Spinal cord (tissue), 10 donors: ENCODE data around the gene AMDHD2. TPM values are rescaled to one million over a fixed set of nuclear protein-coding genes. Genes with fewer than 3 reads are reported as not detected.
"Not testable (repeated sequence)": the region's sequence is repeated elsewhere in the genome, so short reads cannot be mapped to it uniquely, and the experiment has no call there.

Experiments used
- DNase-seq, 6 donors: peaks; one replicate each; pipeline versions ENCODE4 v3.0.0 to v3.0.0-alpha.2; 2013 to 2015; ENCODE audit warnings: low spot score in 6 of 6, low read depth in 4 of 6
- H3K27ac ChIP-seq: one replicate; pipeline ENCODE4 v1.5.1; 2013; ENCODE audit warnings: low read depth, low read length, control low read depth
- H3K27me3 ChIP-seq: one replicate; pipeline ENCODE4 v1.6.1; 2013; ENCODE audit warnings: low read length; ENCODE audit not compliant: control insufficient read depth, insufficient read depth
- H3K36me3 ChIP-seq: one replicate; pipeline ENCODE4 v1.6.1; 2013; ENCODE audit warnings: low read length; ENCODE audit not compliant: control insufficient read depth, insufficient read depth
- H3K4me1 ChIP-seq: one replicate; pipeline ENCODE4 v1.6.1; 2013; ENCODE audit warnings: low read length; ENCODE audit not compliant: control insufficient read depth, insufficient read depth
- H3K4me3 ChIP-seq: one replicate; pipeline ENCODE4 v1.5.1; 2013; ENCODE audit warnings: low read depth, low read length, control low read depth
- H3K9me3 ChIP-seq: one replicate; pipeline ENCODE4 v1.6.1; 2013; ENCODE audit warnings: low read length; ENCODE audit not compliant: control insufficient read depth, insufficient read depth
- WGBS: methylation state at CpG from one replicate; pipeline ENCODE4 v1.1.5; 2013; ENCODE audit warnings: missing lambda C conversion rate; ENCODE audit not compliant: insufficient coverage; 5-methylcytosine and 5-hydroxymethylcytosine counted together
- polyA plus RNA-seq, 2 donors: library from polyadenylated mRNA; unstranded; fragments of 120-200 nt; gene quantifications; one replicate each; pipeline ENCODE4 v1.2.1, GENCODE V29; 2013; ENCODE audit not compliant: insufficient read length in 2 of 2
- total RNA-seq, 2 donors: library from RNA; depleted of rRNA in 1 of 2; stranded (reverse); fragments of 120-200 nt in 1 of 2; fragments of >200 nt in 1 of 2; gene quantifications; one replicate each; pipeline versions ENCODE4 v1.2.3 to v1.2.4, GENCODE V29; 2013 to 2014
- donor health status: healthy.

AMDHD2 gene
- total and polyA plus RNA-seq, 4 donors: 15.4 to 39.1 (median 31.1) TPM

DNA sequence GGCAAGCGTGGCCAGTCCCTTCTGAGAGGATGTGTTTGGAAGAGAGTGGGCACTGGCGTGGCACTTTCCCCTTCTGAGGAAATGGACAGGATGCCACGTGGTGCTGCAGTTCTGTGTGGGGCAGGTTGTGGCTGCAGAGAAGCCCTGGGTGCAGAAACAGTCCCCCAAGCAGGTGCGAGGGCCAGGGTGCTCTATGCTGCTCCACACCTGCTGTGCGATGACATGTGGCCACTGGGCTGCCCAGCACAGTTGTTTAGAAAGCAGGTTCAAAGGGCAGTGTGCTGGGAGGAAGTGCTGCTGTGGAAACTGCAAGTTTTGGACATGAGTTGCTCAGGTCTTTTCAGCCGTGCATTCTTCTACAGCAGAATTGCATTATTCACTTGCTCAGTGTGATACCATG lies 21.2 kb downstream of the AMDHD2 start:
- not testable (repeated sequence) for H3K27ac ChIP-seq, H3K9me3 ChIP-seq, H3K27me3 ChIP-seq, DNase-seq, H3K4me3 ChIP-seq, H3K36me3 ChIP-seq
- WGBS: 73% methylated on average over 3 of the region's 6 CpGs
- peaks cover 28% of the 10 kb centered on the region for H3K4me1 ChIP-seq

DNA sequence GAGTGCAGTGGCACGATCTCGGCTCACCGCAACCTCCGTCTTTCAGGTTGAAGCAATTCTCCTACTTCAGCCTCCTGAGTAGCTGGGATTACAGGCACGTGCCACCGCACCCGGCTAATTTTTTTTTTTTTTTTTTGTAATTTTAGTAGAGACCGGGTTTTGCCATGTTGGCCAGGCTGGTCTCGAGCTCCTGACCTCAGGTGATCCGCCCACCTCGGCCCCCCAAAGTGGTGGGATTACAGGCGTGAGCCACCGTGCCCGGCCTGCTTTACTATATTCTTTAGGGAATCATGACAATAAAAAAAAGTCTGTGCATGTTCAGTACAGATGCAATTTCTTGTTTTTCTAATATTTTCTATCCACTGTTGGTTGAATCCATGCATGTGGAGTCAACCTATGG lies 23.6 kb downstream of the AMDHD2 start:
- not testable (repeated sequence) for H3K4me3 ChIP-seq, H3K27ac ChIP-seq, H3K36me3 ChIP-seq, H3K27me3 ChIP-seq, DNase-seq, H3K9me3 ChIP-seq
- 96% methylated on average over 4 of the region's 14 CpGs for WGBS
- H3K4me1 ChIP-seq: peaks cover 20% of the 10 kb centered on the region

DNA sequence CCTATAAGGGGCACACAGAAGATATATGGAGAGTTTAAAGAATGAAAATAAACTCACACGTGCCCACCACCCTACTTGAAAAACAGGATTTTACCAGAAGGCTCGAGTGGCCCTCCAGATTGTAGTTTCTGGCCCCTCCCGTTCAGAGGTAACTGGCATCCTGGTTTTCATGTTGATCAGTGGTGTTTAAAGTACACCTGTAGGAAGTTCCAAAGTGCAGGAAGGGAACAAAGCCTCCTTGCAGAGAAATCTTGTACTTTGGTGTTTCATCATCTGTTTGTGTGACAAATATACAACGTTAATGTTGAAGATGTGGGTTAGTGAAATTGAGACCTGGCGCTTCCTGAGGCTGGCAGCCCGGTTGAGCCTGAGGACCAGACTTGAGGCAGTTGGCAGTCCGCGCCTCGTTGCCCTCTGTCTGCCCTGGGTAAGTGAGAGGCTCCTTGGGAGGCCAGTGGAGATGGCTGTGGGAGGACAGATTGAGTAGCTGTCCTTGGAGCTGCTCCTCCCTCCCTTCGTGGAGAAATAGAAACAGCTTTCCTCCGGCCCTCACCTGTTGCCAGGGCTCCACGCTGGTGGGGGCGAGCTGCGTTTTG lies 30.2 kb downstream of the AMDHD2 start:
- H3K4me1 ChIP-seq, H3K27me3 ChIP-seq: not testable (repeated sequence)

DNA sequence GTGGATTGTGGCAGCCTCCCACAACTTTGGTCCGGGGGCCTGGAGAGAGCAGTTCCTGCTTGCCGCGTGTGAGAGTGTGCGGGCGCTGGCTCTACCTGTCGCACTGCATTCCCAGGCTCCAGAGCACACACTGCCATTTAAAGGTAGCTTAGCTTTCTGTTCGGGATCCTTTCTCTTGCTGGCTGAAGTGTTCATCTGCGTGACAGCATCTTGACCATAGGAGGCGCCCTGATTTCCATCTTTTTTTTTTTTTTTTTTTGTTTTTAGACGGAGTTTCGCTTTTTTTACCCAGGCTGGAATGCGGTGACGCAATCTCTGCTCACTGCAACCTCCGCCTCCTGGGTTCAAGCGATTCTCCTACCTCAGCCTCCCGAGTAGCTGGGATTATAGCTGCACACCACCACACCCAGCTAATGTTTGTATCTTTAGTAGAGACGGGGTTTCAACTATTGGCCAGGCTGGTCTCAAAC lies 31.3 kb downstream of the AMDHD2 start:
- DNase-seq, H3K27me3 ChIP-seq, H3K27ac ChIP-seq, H3K9me3 ChIP-seq, H3K4me1 ChIP-seq, H3K4me3 ChIP-seq, H3K36me3 ChIP-seq: not testable (repeated sequence)
- 60% methylated on average over 1 of the region's 17 CpGs for WGBS

More for the DNA sequence above, 30.2 kb downstream of the AMDHD2 start:
- H3K36me3 ChIP-seq, H3K4me3 ChIP-seq, H3K27ac ChIP-seq, H3K9me3 ChIP-seq, DNase-seq: not testable (repeated sequence)
- no CpG with 5 or more reads among the region's 14 CpGs for whole genome bisulfite sequencing

DNA sequence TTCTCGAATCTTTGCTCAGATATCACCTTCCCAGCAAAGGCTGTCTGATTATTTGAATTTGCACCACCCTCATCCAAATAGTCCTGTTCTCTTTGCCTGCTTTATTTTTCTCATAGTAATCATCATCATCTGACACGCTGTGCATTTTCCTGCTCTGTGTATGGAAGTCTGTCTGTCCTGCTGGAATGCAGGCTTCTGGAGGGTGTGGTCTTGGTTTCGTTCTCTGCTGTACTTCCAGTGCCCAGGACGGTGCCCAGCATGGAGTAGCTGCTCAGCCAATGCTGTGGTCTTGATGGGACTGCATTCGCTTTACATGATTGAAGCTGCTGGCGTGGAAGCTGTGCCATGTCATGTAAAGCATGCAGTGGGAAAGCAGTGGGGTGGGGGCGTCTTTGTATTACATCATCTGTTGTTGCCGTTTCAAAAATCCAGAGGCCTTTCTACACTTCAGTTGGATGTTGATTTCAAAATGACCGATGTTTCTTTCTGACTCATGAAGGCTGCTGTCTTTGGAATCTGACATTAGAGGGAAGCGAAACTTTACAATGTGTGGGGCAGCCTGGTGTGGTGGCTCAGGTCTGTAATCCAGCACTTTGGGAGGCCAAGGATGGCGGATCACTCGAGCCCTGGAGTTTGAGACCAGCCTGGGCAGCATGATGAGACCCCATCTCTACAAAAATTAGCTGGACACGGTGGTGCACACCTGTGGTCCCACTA lies 34.7 kb downstream of the AMDHD2 start:
- not testable (repeated sequence) for H3K27me3 ChIP-seq, H3K27ac ChIP-seq, H3K36me3 ChIP-seq, H3K4me3 ChIP-seq, DNase-seq, H3K4me1 ChIP-seq, H3K9me3 ChIP-seq
- no CpG with 5 or more reads among the region's 13 CpGs for WGBS

DNA sequence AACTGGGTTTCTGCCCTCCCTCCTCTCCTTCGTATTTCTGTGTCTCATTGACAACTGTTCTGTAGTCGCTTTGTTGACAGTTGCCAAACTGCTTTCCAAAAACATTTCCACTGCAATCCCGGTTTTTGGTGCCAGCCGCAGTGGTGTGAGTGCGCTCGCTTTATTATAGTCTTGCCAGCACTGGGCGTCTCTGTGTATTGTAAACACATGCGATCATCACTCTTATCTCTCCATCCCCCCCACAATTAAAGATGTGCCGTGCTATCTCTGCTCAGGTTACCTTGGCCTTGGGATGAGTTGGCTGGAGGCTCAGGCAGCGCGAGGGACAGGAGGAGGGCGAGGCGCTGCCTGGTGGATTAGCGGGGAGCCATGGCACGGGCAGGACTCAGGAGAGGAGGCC lies 37.0 kb downstream of the AMDHD2 start:
- H3K4me1 ChIP-seq, H3K27me3 ChIP-seq, H3K27ac ChIP-seq, H3K4me3 ChIP-seq, H3K9me3 ChIP-seq, H3K36me3 ChIP-seq, DNase-seq: not testable (repeated sequence)
- no CpG with 5 or more reads among the region's 15 CpGs for WGBS

GRCh38 chr16:2560131-2560797 lies 40.1 kb downstream of the AMDHD2 start:
- WGBS: no CpG with 5 or more reads among the region's 17 CpGs

DNA sequence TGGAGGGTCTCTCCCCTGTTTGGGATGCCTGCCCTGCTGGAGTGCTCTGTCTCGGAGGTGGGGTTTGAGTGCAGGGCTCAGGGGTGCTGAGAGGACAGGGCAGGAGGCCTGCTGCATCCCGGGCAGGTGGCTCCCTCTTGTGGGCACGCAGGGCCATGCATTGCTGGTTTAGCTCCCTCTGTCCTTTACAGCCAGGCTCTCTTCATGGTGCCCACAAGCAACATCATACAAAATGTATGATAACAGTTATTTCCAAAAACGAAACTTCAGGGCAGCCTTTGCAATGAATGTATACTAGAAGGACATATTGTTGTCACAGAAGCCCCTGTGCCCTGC lies 40.6 kb downstream of the AMDHD2 start:
- not testable (repeated sequence) for H3K4me1 ChIP-seq, H3K27ac ChIP-seq, H3K9me3 ChIP-seq, DNase-seq, H3K27me3 ChIP-seq, H3K4me3 ChIP-seq, H3K36me3 ChIP-seq
- no CpG with 5 or more reads among the region's 4 CpGs for WGBS

More at GRCh38 chr16:2560131-2560797, 40.1 kb downstream of the AMDHD2 start:
- H3K27me3 ChIP-seq, H3K36me3 ChIP-seq, H3K4me3 ChIP-seq, H3K9me3 ChIP-seq, H3K4me1 ChIP-seq, H3K27ac ChIP-seq, DNase-seq: not testable (repeated sequence)

GRCh38 chr16:2567506-2567905 lies 47.3 kb downstream of the AMDHD2 start:
- not testable (repeated sequence) for DNase-seq, H3K27ac ChIP-seq, H3K4me1 ChIP-seq, H3K4me3 ChIP-seq, H3K27me3 ChIP-seq, H3K36me3 ChIP-seq, H3K9me3 ChIP-seq
- no CpG with 5 or more reads among the region's 6 CpGs for WGBS

DNA sequence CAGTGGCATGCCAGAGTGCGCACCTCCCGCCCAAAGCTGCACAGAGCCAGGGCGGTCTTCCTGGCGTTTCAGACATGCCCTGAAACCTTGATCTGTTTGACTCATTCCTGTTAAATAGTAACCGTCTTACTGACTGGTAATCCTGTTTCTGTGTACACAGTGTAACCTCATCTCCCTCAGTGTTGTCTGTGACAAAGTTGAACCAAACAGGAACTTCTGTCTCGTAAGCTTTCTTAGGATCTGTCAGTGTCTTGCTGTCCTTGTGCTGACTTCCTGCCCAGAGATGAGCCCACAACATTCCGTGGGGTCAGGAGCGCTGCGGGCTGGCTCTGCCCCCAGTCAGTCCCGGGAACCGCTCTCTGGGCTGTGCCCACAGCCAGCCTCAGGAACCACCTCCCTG lies 48.4 kb downstream of the AMDHD2 start:
- H3K27me3 ChIP-seq, H3K4me1 ChIP-seq, H3K27ac ChIP-seq, DNase-seq, H3K36me3 ChIP-seq, H3K9me3 ChIP-seq, H3K4me3 ChIP-seq: not testable (repeated sequence)
- WGBS: no CpG with 5 or more reads among the region's 11 CpGs
